Measurements from ENCODE around the gene OR14A2. TPM values are rescaled to one million over a fixed set of nuclear protein-coding genes. Genes with fewer than 3 reads are reported as not detected.
"Not testable (repeated sequence)": the region's sequence is repeated elsewhere in the genome, so short reads cannot be mapped to it uniquely, and the experiment has no call there.

Gene OR14A2
- total RNA-seq (not detected), polyA plus RNA-seq (not detected)
- long read RNA-seq, donor 1: 0 reads
- long read RNA-seq, donor 2: 0 reads

DNA sequence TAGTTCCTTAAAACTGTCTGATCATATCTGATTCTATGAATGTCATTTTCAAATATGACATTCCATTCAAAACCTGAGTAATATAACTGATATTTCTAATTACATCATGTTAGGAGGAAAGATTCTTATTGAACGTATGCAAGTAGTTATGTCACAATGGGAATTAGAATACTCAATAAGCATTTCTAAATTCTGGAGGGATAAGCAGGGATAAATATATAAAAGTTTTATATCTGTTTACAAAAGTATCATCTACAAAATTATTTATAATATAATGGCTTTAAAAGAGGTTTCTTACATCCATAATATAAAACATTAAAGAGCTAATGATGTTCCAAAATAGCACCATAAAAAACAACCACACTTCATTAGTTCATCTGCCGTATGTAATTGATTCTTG is at the start of gene OR14A2:
OR14A2 (minus strand) TSS at position 101 of the 400 bp plus-strand sequence.
- DNase-seq: no peak
- peaks cover 0 to 41% (median 33%) of the 10 kb centered on the region in 8 donors for H3K9me3 ChIP-seq
- peaks cover 0 to 3% (median 0%) of the 10 kb centered on the region in 7 donors for H3K27me3 ChIP-seq (replicated peaks in 1 of 7)
- TF ChIP-seq POLR2AphosphoS5 (IDR thresholded peaks at IDR 0.05) (no peak), CTCF (IDR thresholded peaks at IDR 0.05 in 8 of 11, conservative IDR thresholded peaks at IDR 0.05 in 3 of 11) (no peak), POLR2A (IDR thresholded peaks at IDR 0.05) (no peak)
- H3K27ac ChIP-seq: no peak within 1 kb of the TSS
- 88 to 98% (median 96%) methylated on average over 2 of the region's 2 CpGs for WGBS, 5 donors
- intact Hi-C loops (cut with DNase I; ENCODE audit: low total_unique reads): no loop called here
- H3K4me3 ChIP-seq: no peak within 1 kb of the TSS
- H3K4me1 ChIP-seq: no peaks in the 10 kb centered on the region
- no peaks in the 10 kb centered on the region for H3K36me3 ChIP-seq

GRCh38 chr1:247797518-247797917 is 49.6 kb upstream of the OR14A2 start:
- intact Hi-C loops (cut with DNase I; ENCODE audit: low total_unique reads): no loop called here
- WGBS, 5 donors: 0 to 64% (median 32%) methylated on average over 2 of the region's 2 CpGs
- no peak overlapping the region for H3K4me3 ChIP-seq
- no peaks in the 10 kb centered on the region for H3K27me3 ChIP-seq (replicated peaks in 1 of 7)
- peaks cover 0 to 22% (median 3%) of the 10 kb centered on the region in 8 donors for H3K9me3 ChIP-seq
- no peak for DNase-seq
- H3K27ac ChIP-seq: no peak overlapping the region
- no peaks in the 10 kb centered on the region for H3K4me1 ChIP-seq
- no peaks in the 10 kb centered on the region for H3K36me3 ChIP-seq
- TF ChIP-seq POLR2AphosphoS5 (IDR thresholded peaks at IDR 0.05) (no peak), CTCF (IDR thresholded peaks at IDR 0.05 in 8 of 11, conservative IDR thresholded peaks at IDR 0.05 in 3 of 11) (no peak), POLR2A (IDR thresholded peaks at IDR 0.05) (no peak)

DNA sequence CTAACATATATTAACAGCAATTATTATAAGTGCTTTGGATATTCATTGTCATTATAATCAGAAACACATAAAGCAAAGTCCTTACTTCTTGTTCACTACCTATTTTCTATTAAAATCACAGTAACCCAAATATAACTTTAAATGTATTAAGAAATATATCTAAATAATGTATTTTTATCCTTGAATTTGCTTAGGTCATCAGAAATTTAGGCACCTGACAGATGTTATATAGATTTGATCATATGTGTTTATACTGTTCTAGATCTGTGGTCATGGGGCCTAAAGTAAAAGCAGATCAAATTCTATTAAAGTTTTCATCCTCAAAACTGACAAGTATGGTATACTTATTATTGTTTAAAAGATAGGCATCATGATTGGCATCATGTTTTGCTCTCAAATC is 21.7 kb upstream of the OR14A2 start:
- no peak for DNase-seq
- TF ChIP-seq CTCF (IDR thresholded peaks at IDR 0.05 in 8 of 11, conservative IDR thresholded peaks at IDR 0.05 in 3 of 11) (no peak), POLR2AphosphoS5 (IDR thresholded peaks at IDR 0.05) (no peak), POLR2A (IDR thresholded peaks at IDR 0.05) (no peak)
- intact Hi-C loops (cut with DNase I; ENCODE audit: low total_unique reads): no loop called here
- Histone ChIP-seq H3K4me3 (no peak overlapping the region), H3K27ac (no peak overlapping the region), H3K27me3 (replicated peaks in 1 of 7) (no peaks in the 10 kb centered on the region), H3K9me3 (peaks cover 0 to 4% (median 0%) of the 10 kb centered on the region in 8 donors), H3K4me1 (no peaks in the 10 kb centered on the region), H3K36me3 (no peaks in the 10 kb centered on the region)

- DNase-seq: no peak
- no peaks in the 10 kb centered on the region for H3K27me3 ChIP-seq (replicated peaks in 1 of 7)
- TF ChIP-seq CTCF (IDR thresholded peaks at IDR 0.05 in 8 of 11, conservative IDR thresholded peaks at IDR 0.05 in 3 of 11) (no peak), POLR2AphosphoS5 (IDR thresholded peaks at IDR 0.05) (no peak)
- no peaks in the 10 kb centered on the region for H3K36me3 ChIP-seq
- H3K4me1 ChIP-seq: no peaks in the 10 kb centered on the region
- H3K27ac ChIP-seq: no peak within 1 kb of the TSS
- H3K4me3 ChIP-seq: no peak within 1 kb of the TSS
- no peaks in the 10 kb centered on the region for H3K9me3 ChIP-seq
- intact Hi-C loops (cut with DNase I; ENCODE audit: low total_unique reads): no loop called here
- 92 to 97% (median 93%) methylated on average over 3 of the region's 3 CpGs for WGBS, 5 donors
Observed at GRCh38 chr1:247760456-247760855, 12.5 kb upstream of the OR14A2 start, which contains the start of gene OR1C1. Gene OR1C1 (minus strand): TSS chr1:247760556. CDS start chr1:247758406, 2,150 bp downstream.

GRCh38 chr1:247754311-247754710 is 6.4 kb upstream of the OR14A2 start:
- intact Hi-C loops (cut with DNase I; ENCODE audit: low total_unique reads); H3K27me3 ChIP-seq (replicated peaks in 1 of 7); DNase-seq; H3K27ac ChIP-seq; H3K4me3 ChIP-seq; H3K36me3 ChIP-seq; H3K4me1 ChIP-seq: not testable (repeated sequence)
- H3K9me3 ChIP-seq: peaks cover 0 to 35% (median 28%) of the 10 kb centered on the region in 8 donors
- 92 to 98% (median 94%) methylated on average over 1 of the region's 1 CpG for WGBS, 5 donors
